GM18505 (cell line): ENCODE results near the gene PGC.

Experiments used
- ATAC-seq: cut with Tn5 transposase; IDR thresholded peaks from one replicate; pipeline ENCODE4 v1.9.1; 2021; ENCODE audit not compliant: unreplicated experiment
- POLR2A ChIP-seq: IDR thresholded peaks from 4 replicates; pipeline ENCODE4 v1.6.1; 2011; ENCODE audit warnings: borderline replicate concordance; ENCODE audit not compliant: insufficient read depth, insufficient read length; ENCODE audit errors: extremely low read depth

The PGC gene

GRCh38 chr6:41715795-41716515 lies 31.2 kb downstream of the PGC start:
- no peak for TF ChIP-seq POLR2A
- no peak for ATAC-seq

GRCh38 chr6:41714556-41715273 lies 32.5 kb downstream of the PGC start:
- TF ChIP-seq POLR2A = no peak
- ATAC-seq = no peak

GRCh38 chr6:41713650-41714291 lies 33.4 kb downstream of the PGC start:
- peak; percentile 55 for TF ChIP-seq POLR2A

GRCh38 chr6:41713159-41713649 lies 34.0 kb downstream of the PGC start:
- no peak for TF ChIP-seq POLR2A
- no peak for ATAC-seq

More at GRCh38 chr6:41713650-41714291, 33.4 kb downstream of the PGC start:
- ATAC-seq = peak; percentile 45

GRCh38 chr6:41712651-41713103 lies 34.5 kb downstream of the PGC start:
- ATAC-seq = no peak
- TF ChIP-seq POLR2A = no peak

- no peak for ATAC-seq
Observed at GRCh38 chr6:41711323-41712038, 35.7 kb downstream of the PGC start.

GRCh38 chr6:41709375-41709774 lies 37.8 kb downstream of the PGC start:
- no peak for ATAC-seq
- TF ChIP-seq POLR2A = no peak

More at GRCh38 chr6:41711323-41712038, 35.7 kb downstream of the PGC start:
- no peak for TF ChIP-seq POLR2A

- TF ChIP-seq POLR2A = no peak
- no peak for ATAC-seq
Observed at GRCh38 chr6:41708856-41709255, 38.3 kb downstream of the PGC start.

- peak; percentile 46 for TF ChIP-seq POLR2A
- ATAC-seq = no peak
Observed at GRCh38 chr6:41707565-41708200, 39.5 kb downstream of the PGC start.

- no peak for ATAC-seq
- TF ChIP-seq POLR2A = peak; percentile 70
Observed at GRCh38 chr6:41706876-41707564, 40.2 kb downstream of the PGC start.

- TF ChIP-seq POLR2A = peak; percentile 33
- ATAC-seq = peak; percentile 58
Observed at GRCh38 chr6:41705996-41706835, 41.0 kb downstream of the PGC start.
